HepG2 (cell line): ENCODE results near the gene MRPS31. TPM values are rescaled to one million over a fixed set of nuclear protein-coding genes. Genes with fewer than 3 reads are reported as not detected.

Source experiments
- ATF6 ChIP-seq: sonication (generic); formaldehyde crosslinking; conservative IDR thresholded peaks from 2 replicates; pipeline ENCODE4 v1.4.0; 2020; ENCODE audit warnings: missing genetic modification reagents
- CTCF ChIP-seq: sonication (generic); formaldehyde crosslinking; IDR thresholded peaks from 2 replicates; pipeline ENCODE4 v1.5.0; 2020; ENCODE audit warnings: mild to moderate bottlenecking, missing genetic modification reagents, moderate library complexity
- E2F2 ChIP-seq: sonication (generic); formaldehyde crosslinking; IDR thresholded peaks from 2 replicates; pipeline ENCODE4 v1.4.0; 2020; ENCODE audit warnings: missing genetic modification reagents, borderline replicate concordance
- FOSL1 ChIP-seq: sonication (generic); formaldehyde crosslinking; IDR thresholded peaks from 2 replicates; pipeline ENCODE4 v1.9.0; 2021; ENCODE audit warnings: missing genetic modification reagents, borderline replicate concordance
- HOXA9 ChIP-seq: sonication (generic); formaldehyde crosslinking; IDR thresholded peaks from 2 replicates; pipeline ENCODE4 v1.8.1; 2022; ENCODE audit warnings: missing genetic modification reagents, mild to moderate bottlenecking, moderate library complexity, borderline replicate concordance
- ISX ChIP-seq: sonication (generic); formaldehyde crosslinking; conservative IDR thresholded peaks from 2 replicates; pipeline ENCODE4 v1.5.0; 2020; ENCODE audit warnings: missing genetic modification reagents
- KDM1A ChIP-seq: IDR thresholded peaks from 2 replicates; pipeline ENCODE4 v1.6.1; 2016; ENCODE audit warnings: missing compliant biosample characterization
- MTERF4 ChIP-seq: sonication (generic); formaldehyde crosslinking; IDR thresholded peaks from 2 replicates; pipeline ENCODE4 v1.8.0; 2023; ENCODE audit warnings: mild to moderate bottlenecking, missing genetic modification reagents
- NKX3-1 ChIP-seq: sonication (generic); formaldehyde crosslinking; IDR thresholded peaks from 2 replicates; pipeline ENCODE4 v1.5.0; 2020; ENCODE audit warnings: missing genetic modification reagents
- RBAK ChIP-seq: sonication (generic); formaldehyde crosslinking; IDR thresholded peaks from 2 replicates; pipeline ENCODE4 v1.5.1; 2020; ENCODE audit warnings: mild to moderate bottlenecking, missing genetic modification reagents
- ZBTB20 ChIP-seq: sonication (generic); formaldehyde crosslinking; IDR thresholded peaks from 2 replicates; pipeline ENCODE4 v1.8.1; 2023; ENCODE audit warnings: missing genetic modification reagents, low read depth, mild to moderate bottlenecking, borderline replicate concordance
- ZBTB8A ChIP-seq: sonication (generic); formaldehyde crosslinking; IDR thresholded peaks from 2 replicates; pipeline ENCODE4 v1.4.0; 2020; ENCODE audit warnings: mild to moderate bottlenecking, low read depth, missing genetic modification reagents, borderline replicate concordance
- ZMYM4 ChIP-seq: sonication (generic); formaldehyde crosslinking; IDR thresholded peaks from 2 replicates; pipeline ENCODE4 v1.8.1; 2023; ENCODE audit warnings: mild to moderate bottlenecking, missing genetic modification reagents
- ZNF230 ChIP-seq: sonication (generic); formaldehyde crosslinking; IDR thresholded peaks from 2 replicates; pipeline ENCODE4 v1.4.0; 2020; ENCODE audit warnings: mild to moderate bottlenecking, missing genetic modification reagents
- ZNF235 ChIP-seq: sonication (generic); formaldehyde crosslinking; IDR thresholded peaks from 2 replicates; pipeline ENCODE4 v1.8.1; 2023; ENCODE audit warnings: mild to moderate bottlenecking, missing genetic modification reagents, borderline replicate concordance
- ZNF276 ChIP-seq: sonication (generic); formaldehyde crosslinking; IDR thresholded peaks from 2 replicates; pipeline ENCODE4 v1.4.0; 2020; ENCODE audit warnings: mild to moderate bottlenecking, low read depth, missing genetic modification reagents
- ZNF350 ChIP-seq: sonication (generic); formaldehyde crosslinking; IDR thresholded peaks from 2 replicates; pipeline ENCODE4 v1.4.0; 2020; ENCODE audit warnings: mild to moderate bottlenecking, low read depth, missing genetic modification reagents, borderline replicate concordance
- ZNF496 ChIP-seq: sonication (generic); formaldehyde crosslinking; IDR thresholded peaks from 2 replicates; pipeline ENCODE4 v1.8.1; 2023; ENCODE audit warnings: mild to moderate bottlenecking, moderate library complexity, missing genetic modification reagents; ENCODE audit not compliant: insufficient replicate concordance
- ZNF598 ChIP-seq: sonication (generic); formaldehyde crosslinking; IDR thresholded peaks from 2 replicates; pipeline ENCODE4 v1.5.1; 2020; ENCODE audit warnings: mild to moderate bottlenecking, missing genetic modification reagents, borderline replicate concordance
- ZNF615 ChIP-seq: sonication (generic); formaldehyde crosslinking; IDR thresholded peaks from 2 replicates; pipeline ENCODE4 v1.5.0; 2020; ENCODE audit warnings: mild to moderate bottlenecking, missing genetic modification reagents, borderline replicate concordance
- ZNF629 ChIP-seq: sonication (generic); formaldehyde crosslinking; conservative IDR thresholded peaks from 2 replicates; pipeline ENCODE4 v1.5.0; 2020; ENCODE audit warnings: missing genetic modification reagents
- ZNF747 ChIP-seq: sonication (generic); formaldehyde crosslinking; IDR thresholded peaks from 2 replicates; pipeline ENCODE4 v1.8.1; 2023; ENCODE audit warnings: missing genetic modification reagents, mild to moderate bottlenecking, borderline replicate concordance
- polyA plus RNA-seq, 8 experiments: library from polyadenylated mRNA; depleted of rRNA in 3 of 8; stranded (reverse) in 7 of 8; unstranded in 1 of 8; fragments of >200 nt; fragmentation: Illumina TruSeq in 4 of 8; extraction: Trizol in 4 of 8; gene quantifications; 2 replicates each; pipeline versions ENCODE4 v1.2.1 to v1.2.3, GENCODE V29; 2011 to 2016; ENCODE audit warnings: low read depth in 4 of 8, missing spikeins in 1 of 8, mixed read lengths in 1 of 8; ENCODE audit not compliant: insufficient read depth in 1 of 8
- total RNA-seq, 5 experiments: library from RNA; depleted of rRNA; stranded (reverse); fragments of >200 nt; fragmentation: Illumina TruSeq; extraction: Trizol; gene quantifications; 2 replicates each; pipeline ENCODE4 v1.2.3, GENCODE V29; 2016; ENCODE audit warnings: low read depth in 1 of 5

Gene MRPS31
- total and polyA plus RNA-seq, 2 of the 13 experiments (the other 11 are each of a cell fraction or from before 2014, with no cell fraction given) = 23.7 to 34.1 TPM

GRCh38 chr13:40780822-40781401, 9.9 kb upstream of the MRPS31 start (continued):
- TF ChIP-seq FOSL1 (CRISPR knock-in tag) = no peak
- no peak for TF ChIP-seq ZBTB8A (CRISPR knock-in tag)
- peak; percentile 51 for TF ChIP-seq CTCF (CRISPR knock-in tag)
- no peak for TF ChIP-seq ZNF350
- no peak for TF ChIP-seq ATF6 (CRISPR knock-in tag)
- TF ChIP-seq NKX3-1 (CRISPR knock-in tag) = no peak
- no peak for TF ChIP-seq ZNF629 (CRISPR knock-in tag)
- no peak for TF ChIP-seq ZBTB20 (CRISPR knock-in tag)
- TF ChIP-seq ZNF615 = no peak
- TF ChIP-seq E2F2 (CRISPR knock-in tag) = no peak
- 0 out of 2 replicates have a peak, but pooled peaks have one; percentile 51 for TF ChIP-seq MTERF4 (CRISPR knock-in tag)
- no peak for TF ChIP-seq ZNF747
- no peak for TF ChIP-seq ZNF230 (CRISPR knock-in tag)
- TF ChIP-seq ZNF235 (CRISPR knock-in tag) = no peak
- TF ChIP-seq KDM1A (CRISPR knock-in tag) = no peak
- no peak for TF ChIP-seq ZNF496 (CRISPR knock-in tag)
- TF ChIP-seq ZMYM4 (CRISPR knock-in tag) = peak; percentile 34; the same call in 1 of the 2 replicates
- 0 out of 2 replicates have a peak, but pooled peaks have one; percentile 37 for TF ChIP-seq ZNF276
- TF ChIP-seq HOXA9 (CRISPR knock-in tag) = no peak
- TF ChIP-seq ISX (CRISPR knock-in tag) = no peak
- no peak for TF ChIP-seq ZNF598
- no peak for TF ChIP-seq RBAK (CRISPR knock-in tag)
